MCF 10A (cell line): ENCODE data around the gene CNIH1. TPM values are rescaled to one million over a fixed set of nuclear protein-coding genes. Genes with fewer than 3 reads are reported as not detected.

Experiments
- BruUV-seq: library from RNA; stranded (reverse); fragments of 400-500 nt; replicated peaks from 2 replicates; lab custom pipeline; 2021; lab: Mats Ljungman, UMichigan
- CTCF ChIA-PET: fragments of 300-600 bp; sonication (Branson Sonifier 250); formaldehyde crosslinking; extraction: SDS; loops from one replicate; lab custom pipeline; 2021; ENCODE audit warnings: antibody characterized with exemption, inconsistent platforms; lab: Yijun Ruan, JAX
- POLR2A ChIA-PET: fragments of 300-600, 350-650 bp; sonication (Branson Sonifier 250); formaldehyde crosslinking; extraction: SDS; loops from one replicate; lab custom pipeline; 2020; ENCODE audit warnings: antibody characterized with exemption, inconsistent platforms; lab: Yijun Ruan, JAX
- DNase-seq: peaks from one replicate; pipeline ENCODE4 v3.0.0-alpha.2; 2018; ENCODE audit not compliant: unreplicated experiment
- H3K27ac Mint-ChIP-seq: one replicate; pipeline ENCODE4 v1.8.0; 2022; ENCODE audit warnings: mild to moderate bottlenecking, low read depth, mixed read lengths; ENCODE audit not compliant: unreplicated experiment
- H3K27me3 Mint-ChIP-seq: one replicate; pipeline ENCODE4 v1.8.0; 2022; ENCODE audit warnings: mixed read lengths; ENCODE audit not compliant: insufficient read depth, unreplicated experiment
- H3K36me3 Mint-ChIP-seq: one replicate; pipeline ENCODE4 v1.8.0; 2022; ENCODE audit warnings: mild to moderate bottlenecking, moderate library complexity, mixed read lengths; ENCODE audit not compliant: insufficient read depth, unreplicated experiment
- H3K4me1 Mint-ChIP-seq: one replicate; pipeline ENCODE4 v1.8.0; 2022; ENCODE audit warnings: mixed read lengths; ENCODE audit not compliant: insufficient read depth, unreplicated experiment
- H3K4me3 Mint-ChIP-seq: one replicate; pipeline ENCODE4 v1.8.0; 2022; ENCODE audit warnings: mild to moderate bottlenecking, moderate library complexity, mixed read lengths; ENCODE audit not compliant: unreplicated experiment
- H3K9me3 Mint-ChIP-seq: one replicate; pipeline ENCODE4 v1.8.0; 2022; ENCODE audit warnings: mixed read lengths; ENCODE audit not compliant: unreplicated experiment
- CTCF ChIP-seq: fragments of 200-600 bp; IDR thresholded peaks from one replicate; pipeline ENCODE4 v1.8.0; 2022; ENCODE audit warnings: antibody characterized with exemption, mild to moderate bottlenecking; ENCODE audit not compliant: unreplicated experiment
- intact Hi-C: fragments of 100-400 bp; cut with micrococcal nuclease; formaldehyde crosslinking; loops from 2 replicates; pipeline ENCODE4 v1.14.1; 2022
- total RNA-seq: library from RNA; stranded (reverse); gene quantifications from 2 replicates; pipeline ENCODE4 v1.2.3, GENCODE V29; 2022

Gene CNIH1
- total RNA-seq, 1 experiment from 2014 or later: 228 TPM

DNA sequence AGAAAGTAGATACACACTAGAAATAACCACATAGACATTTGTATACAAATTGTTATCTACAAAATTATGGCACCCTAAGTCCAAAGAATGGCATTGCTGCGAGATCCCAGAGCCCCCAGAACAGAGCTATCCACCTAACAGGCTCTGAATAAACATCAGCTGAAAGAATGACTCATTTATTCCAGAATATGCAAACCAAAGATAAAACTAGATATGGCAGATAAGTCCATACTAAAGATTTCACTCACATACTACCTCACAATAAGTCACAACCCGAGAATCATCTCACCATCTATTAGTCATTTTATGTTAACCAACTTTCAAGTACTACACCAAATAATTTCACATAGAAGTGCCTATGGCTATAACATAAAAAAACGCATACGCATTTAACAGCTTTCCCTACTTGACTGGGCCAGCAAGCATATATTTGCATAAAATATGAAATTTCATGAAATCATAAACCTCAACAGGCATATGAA lies 5.6 kb downstream of the CNIH1 start:
- Mint-ChIP-seq H3K4me1 (peaks cover 43% of the 10 kb centered on the region), H3K27ac (peak overlapping the region; percentile 85), H3K9me3 (no peaks in the 10 kb centered on the region), H3K4me3 (peak overlapping the region; percentile 54), H3K36me3 (peaks cover 59% of the 10 kb centered on the region), H3K27me3 (no peaks in the 10 kb centered on the region)
- CTCF ChIA-PET: interaction anchor here (0.6 to 1.3 kb wide), 2 partner anchors 53 to 190 kb away, joined by 3 to 4 read pairs; no protein-coding TSS in a partner anchor
- peak; percentile 30 for DNase-seq
- intact Hi-C loops: no loop called here
- POLR2A ChIA-PET: interaction anchor here (0.6 to 2.6 kb wide), 11 partner anchors 8 to 997 kb away, joined by 3 to 21 read pairs (median 4); partner anchors contain the start of gene GMFB
- TF ChIP-seq CTCF: no peak
- no TSS peak for BruUV-seq

DNA sequence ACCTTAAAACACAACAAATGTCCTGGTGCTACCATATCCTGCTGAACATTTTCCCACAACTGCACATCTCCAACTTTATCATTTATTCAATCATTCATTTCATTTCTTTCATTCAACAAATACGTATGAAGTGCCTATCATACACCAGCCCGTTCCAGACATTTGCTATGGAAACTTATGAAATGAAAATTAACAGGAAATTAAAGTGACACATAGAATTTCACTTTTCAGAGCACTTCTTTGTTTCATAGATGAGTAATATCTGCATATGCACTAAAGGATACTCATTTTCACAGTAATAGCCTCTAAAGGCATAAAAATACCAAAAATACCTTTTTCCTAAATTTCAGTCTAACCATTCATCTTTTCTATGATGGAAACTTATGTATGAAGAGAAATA lies 12.6 kb downstream of the CNIH1 start:
- DNase-seq: no peak
- H3K4me3 Mint-ChIP-seq: no peak overlapping the region
- no TSS peak for BruUV-seq
- H3K27me3 Mint-ChIP-seq: no peaks in the 10 kb centered on the region
- H3K4me1 Mint-ChIP-seq: peaks cover 5% of the 10 kb centered on the region
- peaks cover 71% of the 10 kb centered on the region for H3K36me3 Mint-ChIP-seq
- H3K27ac Mint-ChIP-seq: peak overlapping the region; percentile 55
- no peaks in the 10 kb centered on the region for H3K9me3 Mint-ChIP-seq
- CTCF ChIA-PET: interaction anchor here (0.6 to 0.9 kb wide), 2 partner anchors 8 to 24 kb away, joined by 3 to 6 read pairs; no protein-coding TSS in a partner anchor
- no peak for TF ChIP-seq CTCF
- intact Hi-C loops: no loop called here
- POLR2A ChIA-PET: interaction anchor here (0.7 to 1.6 kb wide), 3 partner anchors 10 to 60 kb away, joined by 3 to 6 read pairs (median 3); partner anchors contain the start of gene GMFB

DNA sequence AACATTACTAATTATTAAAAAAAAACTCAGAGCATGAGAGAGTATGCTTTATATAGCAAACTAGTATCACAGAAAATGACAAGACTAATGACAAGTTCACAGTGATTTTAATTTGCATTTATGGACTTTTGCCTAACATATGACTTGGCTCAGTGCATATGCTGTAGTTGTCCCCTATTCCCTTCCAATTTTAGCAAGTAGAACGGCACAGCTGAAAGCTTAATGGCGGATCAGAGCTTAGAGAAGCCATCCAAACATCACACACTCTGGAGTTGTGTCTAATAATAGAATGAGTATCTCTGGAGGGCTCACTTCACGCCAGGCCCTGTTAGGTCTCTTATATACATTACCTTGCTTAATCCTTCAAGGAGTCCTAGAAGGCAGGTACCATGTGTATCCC lies 13.3 kb downstream of the CNIH1 start:
- DNase-seq: no peak
- POLR2A ChIA-PET: interaction anchor here (0.7 to 1.6 kb wide), 4 partner anchors 8 to 60 kb away, joined by 3 to 6 read pairs (median 3); partner anchors contain the start of gene GMFB
- H3K9me3 Mint-ChIP-seq: no peaks in the 10 kb centered on the region
- peaks cover 66% of the 10 kb centered on the region for H3K36me3 Mint-ChIP-seq
- CTCF ChIA-PET: interaction anchor here (0.6 to 1.6 kb wide), 2 partner anchors 61 to 1533 kb away, joined by 3 to 6 read pairs; no protein-coding TSS in a partner anchor
- H3K27ac Mint-ChIP-seq: no peak overlapping the region
- TF ChIP-seq CTCF: no peak
- no peak overlapping the region for H3K4me3 Mint-ChIP-seq
- peaks cover 4% of the 10 kb centered on the region for H3K4me1 Mint-ChIP-seq
- no TSS peak for BruUV-seq
- intact Hi-C loops: no loop called here
- H3K27me3 Mint-ChIP-seq: no peaks in the 10 kb centered on the region

- H3K4me1 Mint-ChIP-seq: peaks cover 2% of the 10 kb centered on the region
- H3K9me3 Mint-ChIP-seq: no peaks in the 10 kb centered on the region
- no peak overlapping the region for H3K4me3 Mint-ChIP-seq
- BruUV-seq: no TSS peak
- intact Hi-C loops: no loop called here
- DNase-seq: no peak
- peaks cover 51% of the 10 kb centered on the region for H3K36me3 Mint-ChIP-seq
- no peak for TF ChIP-seq CTCF
- ChIA-PET POLR2A (no interaction called here), CTCF (interaction anchor here (0.6 to 0.7 kb wide), 2 partner anchors 18 to 618 kb away, joined by 3 read pairs; no protein-coding TSS in a partner anchor)
- H3K27me3 Mint-ChIP-seq: no peaks in the 10 kb centered on the region
- no peak overlapping the region for H3K27ac Mint-ChIP-seq
These were observed 15.5 kb downstream of the CNIH1 start for GRCh38 chr14:54425537-54426274.
